22Rv1 (cell line): ENCODE results near the gene SLC9A9.
"Not testable (repeated sequence)": the region's sequence is repeated elsewhere in the genome, so short reads cannot be mapped to it uniquely, and the experiment has no call there.

Experiments used
- H3K27ac ChIP-seq: fragments of 450-650 bp; 2 replicates; pipeline ENCODE4 v1.5.1; 2017
- ZFX ChIP-seq: fragments of 450-650 bp; IDR thresholded peaks from 2 replicates; pipeline ENCODE4 v1.6.1; 2017; ENCODE audit warnings: antibody characterized with exemption, borderline replicate concordance
- TF ChIP-seq, protein P1 (sequence below): fragments of 450-650 bp; IDR thresholded peaks from 2 replicates; pipeline ENCODE4 v1.5.1; 2017; ENCODE audit warnings: mild to moderate bottlenecking

Gene SLC9A9

DNA sequence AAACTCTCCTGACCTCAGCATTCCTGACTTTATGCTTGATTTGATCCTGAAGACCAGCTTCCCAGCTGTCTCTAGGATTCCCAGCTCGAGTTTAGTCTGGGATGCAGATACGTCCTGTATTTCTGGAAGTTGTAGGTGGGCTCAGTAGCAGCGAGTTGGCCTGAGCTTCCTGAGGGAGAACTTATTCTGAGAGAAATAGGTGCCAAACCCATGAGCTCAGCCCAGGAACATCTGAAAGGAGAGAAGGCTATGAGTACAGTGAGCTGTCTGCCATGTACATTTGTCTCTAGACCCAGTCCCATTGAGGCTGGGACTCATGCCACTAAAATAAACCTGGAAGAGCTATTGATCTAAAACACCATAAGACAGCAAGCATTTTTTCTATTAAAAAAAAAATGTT lies 36.6 kb upstream of the SLC9A9 start:
- TF ChIP-seq ZFX = no peak
- no peak overlapping the region for H3K27ac ChIP-seq

DNA sequence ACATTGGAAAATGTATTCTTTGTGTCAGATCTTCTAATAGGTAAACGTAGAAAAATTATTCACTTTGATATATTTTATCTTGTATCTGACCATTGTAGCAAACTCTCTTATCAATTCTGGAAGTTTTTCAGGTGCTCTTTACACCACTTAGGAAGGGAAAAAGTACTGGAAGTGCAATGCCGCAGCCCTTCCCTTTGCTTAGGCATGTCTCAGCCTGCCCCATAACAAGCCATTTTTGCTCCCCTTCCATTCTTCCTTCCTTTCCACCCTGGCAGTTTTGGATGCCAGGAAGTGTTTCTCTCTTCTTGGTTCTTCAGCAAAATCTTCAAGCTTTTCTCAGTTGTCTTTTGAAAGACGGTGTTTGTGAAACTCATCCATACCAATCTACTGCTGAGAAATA lies 34.9 kb upstream of the SLC9A9 start:
- H3K27ac ChIP-seq = no peak overlapping the region
- no peak for TF ChIP-seq ZFX
- TF ChIP-seq, protein P1, sequence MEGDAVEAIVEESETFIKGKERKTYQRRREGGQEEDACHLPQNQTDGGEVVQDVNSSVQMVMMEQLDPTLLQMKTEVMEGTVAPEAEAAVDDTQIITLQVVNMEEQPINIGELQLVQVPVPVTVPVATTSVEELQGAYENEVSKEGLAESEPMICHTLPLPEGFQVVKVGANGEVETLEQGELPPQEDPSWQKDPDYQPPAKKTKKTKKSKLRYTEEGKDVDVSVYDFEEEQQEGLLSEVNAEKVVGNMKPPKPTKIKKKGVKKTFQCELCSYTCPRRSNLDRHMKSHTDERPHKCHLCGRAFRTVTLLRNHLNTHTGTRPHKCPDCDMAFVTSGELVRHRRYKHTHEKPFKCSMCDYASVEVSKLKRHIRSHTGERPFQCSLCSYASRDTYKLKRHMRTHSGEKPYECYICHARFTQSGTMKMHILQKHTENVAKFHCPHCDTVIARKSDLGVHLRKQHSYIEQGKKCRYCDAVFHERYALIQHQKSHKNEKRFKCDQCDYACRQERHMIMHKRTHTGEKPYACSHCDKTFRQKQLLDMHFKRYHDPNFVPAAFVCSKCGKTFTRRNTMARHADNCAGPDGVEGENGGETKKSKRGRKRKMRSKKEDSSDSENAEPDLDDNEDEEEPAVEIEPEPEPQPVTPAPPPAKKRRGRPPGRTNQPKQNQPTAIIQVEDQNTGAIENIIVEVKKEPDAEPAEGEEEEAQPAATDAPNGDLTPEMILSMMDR = no peak

DNA sequence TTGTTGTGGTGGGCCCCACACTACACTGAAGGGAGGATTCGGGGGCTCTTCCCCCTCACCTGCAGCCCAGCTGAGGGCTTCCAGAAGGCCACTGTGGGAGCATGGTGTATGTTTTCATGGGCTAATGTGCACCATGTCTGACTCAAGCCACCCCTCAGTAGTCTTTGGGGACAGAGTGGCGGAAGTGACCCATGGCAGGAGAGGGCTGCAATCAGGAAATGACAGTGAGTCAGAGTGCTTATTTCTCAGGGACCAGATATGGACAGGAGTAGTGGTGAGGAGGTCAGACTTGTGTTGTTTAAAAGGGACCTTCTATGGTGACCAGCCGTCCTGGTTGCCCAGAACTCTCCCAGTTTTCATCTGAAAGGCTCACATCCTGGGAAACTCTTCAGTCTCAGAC lies 32.8 kb upstream of the SLC9A9 start:
- TF ChIP-seq, protein P1 = no peak
- no peak for TF ChIP-seq ZFX
- no peak overlapping the region for H3K27ac ChIP-seq

DNA sequence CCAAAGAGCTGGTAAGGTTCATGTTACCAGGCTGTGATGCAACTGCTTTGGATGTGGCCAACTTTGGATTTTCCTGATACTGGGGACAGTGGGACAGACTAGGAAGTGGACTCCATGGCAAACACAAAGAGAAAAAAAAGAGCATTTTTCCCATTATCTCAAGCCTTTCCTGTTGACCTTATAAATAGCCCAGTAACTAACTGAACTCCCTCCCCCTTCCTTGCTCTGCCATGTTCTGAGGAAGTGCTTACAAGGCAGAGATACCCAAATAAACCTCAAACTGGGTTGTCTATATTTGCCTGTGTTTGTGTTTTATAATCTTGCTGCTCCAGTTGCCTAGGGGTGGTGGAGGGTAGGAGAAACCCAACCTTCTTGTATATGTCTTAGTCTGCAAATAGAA lies 27.3 kb upstream of the SLC9A9 start:
- no peak overlapping the region for H3K27ac ChIP-seq
- TF ChIP-seq, protein P1 = no peak
- no peak for TF ChIP-seq ZFX

DNA sequence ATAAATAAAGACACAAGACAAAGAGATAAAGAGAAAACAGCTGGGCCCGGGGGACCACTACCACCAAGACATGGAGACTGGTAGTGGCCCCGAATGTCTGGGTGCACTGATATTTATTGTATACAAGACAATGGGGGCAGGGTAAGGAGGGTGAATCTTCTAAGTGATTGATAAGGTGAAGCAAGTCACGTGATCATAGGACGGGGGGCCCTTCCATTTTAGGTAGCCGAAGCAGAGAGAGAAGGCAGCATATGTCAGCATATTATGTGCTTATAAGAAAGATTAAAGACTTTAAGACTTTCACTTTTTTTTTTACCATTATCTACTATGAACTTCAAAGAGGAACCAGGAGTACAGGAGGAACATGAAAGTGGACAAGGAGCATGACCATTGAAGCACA lies 25.3 kb upstream of the SLC9A9 start:
- H3K27ac ChIP-seq = not testable (repeated sequence)

DNA sequence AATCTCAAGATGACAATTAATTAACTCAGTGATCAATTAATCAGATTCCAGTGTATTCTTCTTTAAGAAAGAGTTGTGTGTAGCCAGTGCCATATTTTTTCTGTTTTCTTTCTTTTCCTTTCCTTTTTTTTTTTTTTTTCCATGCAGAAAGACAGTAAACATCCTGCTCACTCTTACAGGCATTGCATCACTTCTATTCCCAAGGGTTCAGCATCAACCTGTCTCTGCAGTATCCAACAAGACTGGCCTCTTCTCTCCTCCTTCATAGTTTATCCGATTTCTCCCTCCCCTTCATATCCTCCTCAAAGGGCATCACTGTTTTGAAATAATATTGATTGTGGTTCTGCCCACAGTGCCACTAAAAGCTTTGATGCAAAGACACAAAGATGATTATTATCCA lies 17.0 kb upstream of the SLC9A9 start:
- no peak overlapping the region for H3K27ac ChIP-seq
- TF ChIP-seq, protein P1 = no peak
- TF ChIP-seq ZFX = no peak

DNA sequence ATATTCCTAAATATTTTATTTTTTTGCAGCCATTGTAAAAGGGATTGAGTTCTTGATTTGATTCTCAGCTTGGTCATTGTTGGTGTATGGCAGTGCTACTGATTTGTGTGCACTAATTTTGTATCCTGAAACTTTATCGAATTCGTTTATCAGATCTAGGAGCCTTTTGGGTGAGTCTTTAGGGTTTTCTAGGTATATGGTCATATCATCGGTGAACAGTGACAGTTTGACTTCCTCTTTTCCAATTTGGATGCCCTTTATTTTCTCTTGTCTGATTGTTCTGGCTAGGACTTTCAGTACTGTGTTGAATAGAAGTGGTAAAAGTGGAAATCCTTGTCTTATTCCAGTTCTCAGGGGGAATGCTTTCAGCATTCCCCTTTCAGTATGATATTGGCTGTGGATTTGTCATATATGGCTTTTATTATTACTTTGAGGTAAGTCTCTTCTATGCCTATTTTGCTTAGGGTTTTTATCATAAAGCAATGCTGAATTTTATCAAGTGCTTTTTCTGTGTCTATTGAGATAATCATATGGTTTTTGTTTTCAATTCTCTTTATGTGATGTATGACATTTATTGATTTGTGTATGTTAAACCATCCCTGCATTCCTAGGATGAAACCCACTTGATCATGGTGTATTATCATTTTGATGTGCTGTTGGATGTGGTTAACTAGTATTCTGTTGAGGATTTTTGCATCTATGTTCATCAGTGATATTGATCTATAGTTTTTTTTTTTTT lies 11.4 kb upstream of the SLC9A9 start:
- no peak for TF ChIP-seq ZFX
- TF ChIP-seq, protein P1 = no peak
- H3K27ac ChIP-seq = no peak overlapping the region

DNA sequence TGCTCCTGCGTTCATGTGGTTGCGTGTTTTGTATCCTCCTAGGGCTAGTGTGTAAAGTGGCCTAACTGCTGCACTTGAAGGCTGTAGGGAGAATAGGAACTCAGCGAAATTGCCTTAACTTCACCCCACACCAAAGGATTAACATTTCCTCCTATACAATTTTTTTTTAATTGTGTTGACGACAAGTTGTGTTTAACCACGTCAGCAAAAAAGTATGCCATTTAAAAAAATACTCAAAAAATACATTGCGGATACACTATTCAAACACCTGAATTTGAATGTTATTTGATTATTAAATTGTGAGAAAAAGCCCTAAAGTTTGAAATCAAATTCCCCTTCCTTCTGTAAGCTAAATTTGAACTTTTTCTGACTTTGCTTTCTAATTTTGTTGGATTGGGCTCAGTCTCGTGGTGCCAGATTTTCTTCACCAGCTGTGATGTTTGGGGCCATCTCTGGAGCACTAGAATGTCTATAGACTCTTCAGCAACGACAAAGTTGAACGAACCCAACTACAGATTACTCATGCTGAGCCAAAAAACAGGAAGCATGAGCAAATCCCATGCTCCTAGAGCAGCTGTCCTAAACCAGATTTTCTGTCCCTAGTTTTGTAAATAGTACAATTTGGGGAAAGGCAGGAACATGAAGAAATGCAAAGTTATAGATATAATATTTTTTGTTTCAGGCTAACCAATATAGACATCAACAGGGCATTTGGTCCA lies 8.1 kb upstream of the SLC9A9 start:
- no peak overlapping the region for H3K27ac ChIP-seq
- TF ChIP-seq, protein P1 = no peak
